H1 (cell line): ENCODE results near the gene MPC1.

Source experiments
- CHD1 ChIP-seq: IDR thresholded peaks from 2 replicates; pipeline ENCODE4 v1.6.1; 2012; ENCODE audit warnings: low read depth, low read length, improper control_type of control experiment
- EP300 ChIP-seq, 2 experiments: IDR thresholded peaks; 1 replicate in 1 of 2; 2 replicates in 1 of 2; pipeline ENCODE4 v1.6.1; 2011 to 2012; ENCODE audit warnings: low read depth in 2 of 2, low read length in 2 of 2, mild to moderate bottlenecking in 2 of 2, borderline replicate concordance in 1 of 2, inconsistent platforms in 1 of 2, moderate library complexity in 1 of 2
- NRF1 ChIP-seq: IDR thresholded peaks from 2 replicates; pipeline ENCODE4 v1.6.1; 2011; ENCODE audit warnings: mild to moderate bottlenecking, low read depth, low read length, improper control_type of control experiment
- POLR2AphosphoS5 ChIP-seq: IDR thresholded peaks from 2 replicates; pipeline ENCODE4 v1.6.1; 2011; ENCODE audit warnings: low read depth, low read length
- RAD21 ChIP-seq, 2 experiments: IDR thresholded peaks in 1 of 2; conservative IDR thresholded peaks in 1 of 2; 2 replicates each; pipeline ENCODE4 v1.6.1; 2011; ENCODE audit warnings: low read depth in 2 of 2, low read length in 2 of 2, improper control_type of control experiment in 1 of 2, inconsistent platforms in 1 of 2, mild to moderate bottlenecking in 1 of 2, moderate library complexity in 1 of 2
- TAF1 ChIP-seq: IDR thresholded peaks from 2 replicates; pipeline ENCODE4 v1.6.1; 2011; ENCODE audit warnings: mild to moderate bottlenecking, low read depth, low read length
- YY1 ChIP-seq: IDR thresholded peaks from 2 replicates; pipeline ENCODE4 v1.6.1; 2011; ENCODE audit warnings: low read depth, mild to moderate bottlenecking, low read length
- TF ChIP-seq, protein P1 (sequence below), 3 experiments: IDR thresholded peaks; 1 replicate in 2 of 3; 2 replicates in 1 of 3; pipeline versions ENCODE4 v1.5.1 to v1.6.1; 2011; ENCODE audit warnings: low read length in 3 of 3, mild to moderate bottlenecking in 3 of 3, inconsistent platforms in 2 of 3, low read depth in 1 of 3, moderate library complexity in 1 of 3; ENCODE audit not compliant: insufficient read depth in 1 of 3; ENCODE audit errors: control extremely low read depth in 1 of 3
- TF ChIP-seq, protein P2 (sequence below): IDR thresholded peaks from 2 replicates; pipeline ENCODE4 v1.6.1; 2011; ENCODE audit warnings: low read depth, mild to moderate bottlenecking, low read length; ENCODE audit not compliant: insufficient read depth

DNA sequence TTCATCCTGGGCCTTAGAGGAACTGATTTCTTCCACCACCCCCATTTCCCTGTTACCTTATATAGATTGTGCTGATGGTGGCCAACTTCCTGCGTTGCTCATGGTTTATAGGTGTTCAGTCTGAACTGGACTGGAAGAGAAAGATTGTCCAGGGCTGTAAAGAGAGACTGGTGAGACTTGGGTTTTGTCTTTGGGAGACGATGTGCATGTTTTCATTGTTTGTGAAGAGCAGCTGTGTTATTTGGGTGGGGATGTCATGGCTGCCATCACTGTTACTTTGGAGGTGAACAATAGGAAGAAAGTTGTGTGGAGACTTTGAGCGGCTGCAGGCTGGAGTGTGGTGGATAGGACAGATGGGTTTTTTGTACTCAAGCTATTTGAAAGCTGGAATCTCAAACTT lies 15.6 kb upstream of the MPC1 start:
- TF ChIP-seq YY1 (no peak), NRF1 (no peak), RAD21 (IDR thresholded peaks at IDR 0.05 in 1 of 2, conservative IDR thresholded peaks at IDR 0.05 in 1 of 2; ENCODE audit: low read depth in 2 of 2, low read length in 2 of 2) (no peak), POLR2AphosphoS5 (no peak), TAF1 (no peak), EP300 (IDR thresholded peaks at IDR 0.05; ENCODE audit: borderline replicate concordance in 1 of 2, low read depth in 2 of 2, low read length in 2 of 2) (no peak), CHD1 (no peak)
- TF ChIP-seq, protein P1, sequence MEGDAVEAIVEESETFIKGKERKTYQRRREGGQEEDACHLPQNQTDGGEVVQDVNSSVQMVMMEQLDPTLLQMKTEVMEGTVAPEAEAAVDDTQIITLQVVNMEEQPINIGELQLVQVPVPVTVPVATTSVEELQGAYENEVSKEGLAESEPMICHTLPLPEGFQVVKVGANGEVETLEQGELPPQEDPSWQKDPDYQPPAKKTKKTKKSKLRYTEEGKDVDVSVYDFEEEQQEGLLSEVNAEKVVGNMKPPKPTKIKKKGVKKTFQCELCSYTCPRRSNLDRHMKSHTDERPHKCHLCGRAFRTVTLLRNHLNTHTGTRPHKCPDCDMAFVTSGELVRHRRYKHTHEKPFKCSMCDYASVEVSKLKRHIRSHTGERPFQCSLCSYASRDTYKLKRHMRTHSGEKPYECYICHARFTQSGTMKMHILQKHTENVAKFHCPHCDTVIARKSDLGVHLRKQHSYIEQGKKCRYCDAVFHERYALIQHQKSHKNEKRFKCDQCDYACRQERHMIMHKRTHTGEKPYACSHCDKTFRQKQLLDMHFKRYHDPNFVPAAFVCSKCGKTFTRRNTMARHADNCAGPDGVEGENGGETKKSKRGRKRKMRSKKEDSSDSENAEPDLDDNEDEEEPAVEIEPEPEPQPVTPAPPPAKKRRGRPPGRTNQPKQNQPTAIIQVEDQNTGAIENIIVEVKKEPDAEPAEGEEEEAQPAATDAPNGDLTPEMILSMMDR (IDR thresholded peaks at IDR 0.05; ENCODE audit: control extremely low read depth in 1 of 3, insufficient read depth in 1 of 3, low read depth in 1 of 3, low read length in 3 of 3), result no peak
- TF ChIP-seq, protein P2, sequence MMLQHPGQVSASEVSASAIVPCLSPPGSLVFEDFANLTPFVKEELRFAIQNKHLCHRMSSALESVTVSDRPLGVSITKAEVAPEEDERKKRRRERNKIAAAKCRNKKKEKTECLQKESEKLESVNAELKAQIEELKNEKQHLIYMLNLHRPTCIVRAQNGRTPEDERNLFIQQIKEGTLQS, result no peak
